Esophagus muscularis mucosa (tissue), 4 donors: Measurements from ENCODE around the gene RETSAT. TPM values are rescaled to one million over a fixed set of nuclear protein-coding genes. Genes with fewer than 3 reads are reported as not detected.

Experiments used
- DNase-seq: peaks from one replicate; pipeline ENCODE4 v3.0.0-alpha.2; 2017; ENCODE audit errors: extremely low spot score
- H3K27ac ChIP-seq, 4 donors: fragments of 200-600 bp; sonication (generic); replicated peaks in 1 of 4; 1 replicate in 3 of 4; 2 replicates in 1 of 4; pipeline ENCODE4 v1.5.1; 2016 to 2019; ENCODE audit warnings: mild to moderate bottlenecking in 1 of 4
- H3K27me3 ChIP-seq, 4 donors: fragments of 200-600 bp; sonication (generic); one replicate each; pipeline versions ENCODE4 v1.5.1 to v1.6.0; 2016 to 2019
- H3K36me3 ChIP-seq, 4 donors: fragments of 200-600 bp; sonication (generic); one replicate each; pipeline ENCODE4 v1.5.1; 2016 to 2019
- H3K4me1 ChIP-seq, 4 donors: fragments of 200-600 bp; sonication (generic); one replicate each; pipeline ENCODE4 v1.5.1; 2016 to 2019
- H3K4me3 ChIP-seq, 4 donors: fragments of 200-600 bp; sonication (generic); 1 replicate in 2 of 4; 2 replicates in 2 of 4; pipeline ENCODE4 v1.5.1; 2016 to 2019; ENCODE audit warnings: mild to moderate bottlenecking in 4 of 4, moderate library complexity in 1 of 4
- H3K9me3 ChIP-seq, 4 donors: fragments of 200-600 bp; sonication (generic); 1 replicate in 3 of 4; 2 replicates in 1 of 4; pipeline ENCODE4 v1.5.1; 2016 to 2019
- CTCF ChIP-seq, 3 experiments: fragments of 200-600 bp in 2 of 3; fragments of 450-650 bp in 1 of 3; sonication (generic) in 2 of 3; IDR thresholded peaks; one replicate each; pipeline ENCODE4 v1.5.1; 2017 to 2019; ENCODE audit warnings: antibody characterized with exemption in 3 of 3, mild to moderate bottlenecking in 2 of 3, moderate library complexity in 1 of 3
- EP300 ChIP-seq: sonication (generic); formaldehyde crosslinking; IDR thresholded peaks from one replicate; pipeline ENCODE4 v1.6.1; 2017; ENCODE audit warnings: antibody characterized with exemption
- POLR2A ChIP-seq: fragments of 450-650 bp; IDR thresholded peaks from one replicate; pipeline ENCODE4 v1.6.1; 2017; ENCODE audit warnings: antibody characterized with exemption, moderate library complexity, mild to moderate bottlenecking, low read depth
- POLR2AphosphoS5 ChIP-seq, 2 donors: sonication (generic); formaldehyde crosslinking; IDR thresholded peaks; one replicate each; pipeline ENCODE4 v1.6.1; 2017; ENCODE audit warnings: antibody characterized with exemption in 2 of 2
- WGBS: methylation state at CpG from one replicate; pipeline ENCODE4 v1.1.5; 2018; 5-methylcytosine and 5-hydroxymethylcytosine counted together
- intact Hi-C: fragments of 100-400 bp; cut with DNase I; formaldehyde crosslinking; loops from one replicate; pipeline ENCODE4 v1.15.1; 2023
- total RNA-seq, 4 donors: library from RNA; depleted of rRNA; stranded (reverse); fragments of >200 nt; gene quantifications; one replicate each; pipeline versions ENCODE4 v1.1.0 to v1.2.1, GENCODE V29; 2016

The RETSAT gene
- total RNA-seq, 4 donors from 2014 or later, result 34.3 to 63.7 (median 45.7) TPM

- Histone ChIP-seq H3K4me3 (no peak overlapping the region), H3K36me3 (peaks cover 15 to 58% (median 49%) of the 10 kb centered on the region in 4 donors), H3K9me3 (no peaks in the 10 kb centered on the region), H3K4me1 (peaks cover 12 to 17% (median 15%) of the 10 kb centered on the region in 4 donors), H3K27me3 (no peaks in the 10 kb centered on the region), H3K27ac (peak overlapping the region in 2 of 4 donors; percentile 51 to 56)
- 75% methylated on average over 3 of the region's 3 CpGs for WGBS
- no peak for DNase-seq
- no peak for TF ChIP-seq EP300
- no peak for TF ChIP-seq CTCF (IDR thresholded peaks at IDR 0.05)
- no peak for TF ChIP-seq POLR2A
- no peak for TF ChIP-seq POLR2AphosphoS5 (IDR thresholded peaks at IDR 0.05)
- intact Hi-C loops, result no loop called here
These were observed 44.0 kb downstream of the RETSAT start for GRCh38 chr2:85310330-85310729.

- intact Hi-C loops, result no loop called here
- Histone ChIP-seq H3K4me1 (peaks cover 12 to 17% (median 15%) of the 10 kb centered on the region in 4 donors), H3K27ac (peak overlapping the region in 3 of 4 donors; percentile 30 to 56 (median 51)), H3K36me3 (peaks cover 17 to 58% (median 49%) of the 10 kb centered on the region in 4 donors), H3K4me3 (no peak overlapping the region), H3K9me3 (no peaks in the 10 kb centered on the region), H3K27me3 (no peaks in the 10 kb centered on the region)
- WGBS, result 73% methylated on average over 19 of the region's 19 CpGs
- TF ChIP-seq EP300 (no peak), CTCF (IDR thresholded peaks at IDR 0.05) (no peak), POLR2AphosphoS5 (IDR thresholded peaks at IDR 0.05) (no peak), POLR2A (no peak)
- no peak for DNase-seq
These were observed 44.5 kb downstream of the RETSAT start for GRCh38 chr2:85309699-85310321.

- H3K27ac ChIP-seq, result peak overlapping the region; percentile 30 to 56 (median 44)
- H3K4me1 ChIP-seq, result peaks cover 12 to 17% (median 15%) of the 10 kb centered on the region in 4 donors
- no peaks in the 10 kb centered on the region for H3K27me3 ChIP-seq
- no peak for TF ChIP-seq POLR2AphosphoS5 (IDR thresholded peaks at IDR 0.05)
- no peak for TF ChIP-seq CTCF (IDR thresholded peaks at IDR 0.05)
- TF ChIP-seq EP300, result no peak
- TF ChIP-seq POLR2A, result no peak
- H3K36me3 ChIP-seq, result peaks cover 20 to 58% (median 48%) of the 10 kb centered on the region in 4 donors
- H3K9me3 ChIP-seq, result no peaks in the 10 kb centered on the region
- WGBS, result 25% methylated on average over 15 of the region's 15 CpGs
- no peak for DNase-seq
- no peak overlapping the region for H3K4me3 ChIP-seq
- intact Hi-C loops, result no loop called here
These were observed 45.3 kb downstream of the RETSAT start for GRCh38 chr2:85308896-85309555.

GRCh38 chr2:85308201-85308600, 46.1 kb downstream of the RETSAT start:
- H3K27me3 ChIP-seq, result no peaks in the 10 kb centered on the region
- intact Hi-C loops, result no loop called here
- H3K4me3 ChIP-seq, result no peak overlapping the region
- H3K36me3 ChIP-seq, result peaks cover 20 to 65% (median 54%) of the 10 kb centered on the region in 4 donors
- no peaks in the 10 kb centered on the region for H3K9me3 ChIP-seq
- H3K27ac ChIP-seq, result peak overlapping the region in 3 of 4 donors; percentile 36 to 56 (median 51)
- H3K4me1 ChIP-seq, result peaks cover 12 to 17% (median 15%) of the 10 kb centered on the region in 4 donors
- TF ChIP-seq CTCF (IDR thresholded peaks at IDR 0.05) (no peak), POLR2AphosphoS5 (IDR thresholded peaks at IDR 0.05) (no peak), EP300 (no peak), POLR2A (no peak)
- 74% methylated on average over 6 of the region's 6 CpGs for WGBS
- no peak for DNase-seq
